Endodermal cell (in vitro differentiated cells): Measurements from ENCODE around the gene PLXNC1. TPM values are rescaled to one million over a fixed set of nuclear protein-coding genes. Genes with fewer than 3 reads are reported as not detected.

ENCODE experiments used
- DNase-seq: peaks from one replicate; pipeline ENCODE4 v3.0.0-alpha.2; 2017
- H3K27ac ChIP-seq: 2 replicates; pipeline ENCODE4 v1.5.1; 2013; ENCODE audit warnings: mild to moderate bottlenecking, low read depth, low read length, moderate library complexity
- H3K27me3 ChIP-seq: 2 replicates; pipeline ENCODE4 v1.6.1; 2013; ENCODE audit warnings: mild to moderate bottlenecking, low read length, moderate library complexity; ENCODE audit not compliant: insufficient read depth, control insufficient read depth, poor library complexity, severe bottlenecking
- H3K36me3 ChIP-seq: 2 replicates; pipeline ENCODE4 v1.7.0; 2013; ENCODE audit warnings: mild to moderate bottlenecking, low read length, moderate library complexity; ENCODE audit not compliant: control insufficient read depth, insufficient read depth
- H3K4me1 ChIP-seq: one replicate; pipeline ENCODE4 v1.7.0; 2013; ENCODE audit warnings: low read length; ENCODE audit not compliant: control insufficient read depth, insufficient read depth
- H3K4me3 ChIP-seq: 2 replicates; pipeline ENCODE4 v1.5.1; 2013; ENCODE audit warnings: mild to moderate bottlenecking, low read length, moderate library complexity
- H3K9ac ChIP-seq: 2 replicates; pipeline ENCODE4 v1.6.1; 2013; ENCODE audit warnings: mild to moderate bottlenecking, low read length, moderate library complexity; ENCODE audit not compliant: poor library complexity, severe bottlenecking; ENCODE audit errors: extremely low read depth
- H3K9me3 ChIP-seq: 2 replicates; pipeline ENCODE4 v1.6.1; 2013; ENCODE audit warnings: mild to moderate bottlenecking, low read length, moderate library complexity; ENCODE audit not compliant: control insufficient read depth
- H3K27ac Mint-ChIP-seq: 2 replicates; pipeline ENCODE4 v1.8.0; 2020; ENCODE audit warnings: mixed read lengths
- H3K27me3 Mint-ChIP-seq: 2 replicates; pipeline ENCODE4 v1.8.0; 2021; ENCODE audit warnings: mild to moderate bottlenecking, mixed read lengths; ENCODE audit not compliant: insufficient read depth
- H3K36me3 Mint-ChIP-seq: 2 replicates; pipeline ENCODE4 v1.8.0; 2020; ENCODE audit warnings: low read depth, mixed read lengths
- H3K4me1 Mint-ChIP-seq: 2 replicates; pipeline ENCODE4 v1.8.0; 2020; ENCODE audit warnings: mixed read lengths
- H3K4me3 Mint-ChIP-seq: 2 replicates; pipeline ENCODE4 v1.8.0; 2020; ENCODE audit warnings: mild to moderate bottlenecking, moderate library complexity, mixed read lengths
- H3K9me3 Mint-ChIP-seq: 2 replicates; pipeline ENCODE4 v1.8.0; 2020; ENCODE audit warnings: mild to moderate bottlenecking, mixed read lengths
- CTCF ChIP-seq: fragments of 200-600 bp; sonication (generic); conservative IDR thresholded peaks from 2 replicates; pipeline ENCODE4 v1.5.0; 2021; ENCODE audit warnings: antibody characterized with exemption, mild to moderate bottlenecking
- WGBS, 2 experiments: methylation state at CpG; one replicate each; pipeline versions ENCODE4 v1.1.5 to v1.1.7; 2013; ENCODE audit warnings: missing lambda C conversion rate in 2 of 2, mixed read lengths in 1 of 2; ENCODE audit not compliant: insufficient coverage in 1 of 2, insufficient read length in 1 of 2; 5-methylcytosine and 5-hydroxymethylcytosine counted together
- total RNA-seq, 2 donors: library from RNA; stranded (reverse); fragmentation: NEBNext Ultra II Directional in 1 of 2; extraction: Animal tissue kit (Norgen Biotek cat#: 25700) in 1 of 2; gene quantifications; 2 replicates in 1 of 2; 3 replicates in 1 of 2; pipeline ENCODE4 v1.2.1, GENCODE V29; 2021

Gene PLXNC1
- total RNA-seq, 2 donors from 2014 or later, result 1.6 to 1.9 TPM

- 90 to 100% methylated on average over 3 to 15 of the region's 15 CpGs for WGBS, 2 experiments
- Mint-ChIP-seq H3K36me3 (no peaks in the 10 kb centered on the region), H3K4me3 (no peak overlapping the region), H3K27me3 (peaks cover 42% of the 10 kb centered on the region), H3K27ac (no peak overlapping the region), H3K9me3 (no peaks in the 10 kb centered on the region), H3K4me1 (no peaks in the 10 kb centered on the region)
- Histone ChIP-seq H3K9ac (no peak overlapping the region), H3K27ac (no peak overlapping the region), H3K9me3 (no peaks in the 10 kb centered on the region), H3K36me3 (no peaks in the 10 kb centered on the region), H3K4me3 (no peak overlapping the region), H3K27me3 (peaks cover 22% of the 10 kb centered on the region), H3K4me1 (peaks cover 2% of the 10 kb centered on the region)
- peak; percentile 47 for DNase-seq
- no peak for TF ChIP-seq CTCF
Observed at GRCh38 chr12:94141004-94141764, 7.2 kb upstream of the PLXNC1 start.

DNA sequence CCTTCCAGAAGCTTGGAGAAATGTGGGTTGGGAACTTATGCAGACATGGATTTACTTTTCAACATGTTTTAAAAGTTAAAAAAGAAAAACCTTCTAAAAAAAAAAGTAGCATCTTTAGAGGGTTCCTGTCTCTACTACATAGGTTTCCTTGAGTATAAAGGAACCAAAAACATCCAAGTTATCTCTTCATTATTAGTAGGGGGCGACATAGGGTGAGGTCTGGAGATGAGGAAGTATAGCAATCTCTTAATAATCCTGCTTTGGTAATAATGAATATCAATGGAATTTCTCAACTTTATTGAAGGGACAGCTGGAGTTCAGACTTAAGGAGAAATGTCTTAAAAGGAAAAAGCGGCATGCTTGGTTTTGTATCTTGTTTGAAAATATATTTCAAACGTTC, 6.5 kb upstream of the PLXNC1 start:
- H3K36me3 Mint-ChIP-seq, result no peaks in the 10 kb centered on the region
- H3K9ac ChIP-seq, result no peak overlapping the region
- no peak overlapping the region for H3K4me3 Mint-ChIP-seq
- peak; percentile 25 for TF ChIP-seq CTCF
- 85% methylated on average over 2 of the region's 3 CpGs; no CpG with 5 or more reads in 1 of the 2 experiments for WGBS, 2 experiments
- H3K4me3 ChIP-seq, result no peak overlapping the region
- H3K27ac ChIP-seq, result no peak overlapping the region
- peaks cover 2% of the 10 kb centered on the region for H3K4me1 Mint-ChIP-seq
- H3K27me3 ChIP-seq, result peaks cover 27% of the 10 kb centered on the region
- H3K36me3 ChIP-seq, result no peaks in the 10 kb centered on the region
- no peaks in the 10 kb centered on the region for H3K9me3 ChIP-seq
- H3K27ac Mint-ChIP-seq, result no peak overlapping the region
- no peaks in the 10 kb centered on the region for H3K9me3 Mint-ChIP-seq
- no peak for DNase-seq
- H3K27me3 Mint-ChIP-seq, result peaks cover 49% of the 10 kb centered on the region
- H3K4me1 ChIP-seq, result peaks cover 3% of the 10 kb centered on the region

DNA sequence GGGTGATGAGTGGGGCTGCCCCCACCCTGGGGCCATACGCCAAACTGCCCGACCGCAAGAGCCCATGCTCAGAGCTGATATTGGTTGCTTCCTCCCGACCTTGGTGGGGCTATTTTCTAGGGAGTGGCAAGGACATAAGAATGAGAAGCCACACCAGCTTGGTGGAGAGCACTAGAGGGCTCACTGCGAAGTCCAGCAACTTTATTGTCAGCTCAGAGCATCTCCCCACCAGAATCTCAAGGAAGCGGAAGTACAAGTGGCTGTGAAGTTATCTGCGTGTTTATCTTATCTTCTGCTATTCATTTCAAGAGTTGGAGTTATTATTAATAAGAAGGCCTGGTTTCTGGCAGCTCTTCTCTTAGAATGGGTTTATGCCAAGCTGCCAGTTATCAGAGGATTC, 4.9 kb upstream of the PLXNC1 start:
- no peak overlapping the region for H3K27ac Mint-ChIP-seq
- H3K27me3 Mint-ChIP-seq, result peaks cover 56% of the 10 kb centered on the region
- peaks cover 3% of the 10 kb centered on the region for H3K4me1 ChIP-seq
- H3K4me3 ChIP-seq, result no peak overlapping the region
- H3K9me3 Mint-ChIP-seq, result no peaks in the 10 kb centered on the region
- WGBS, 2 experiments, result 80 to 90% methylated on average over 1 to 7 of the region's 7 CpGs
- H3K9ac ChIP-seq, result no peak overlapping the region
- no peak overlapping the region for H3K27ac ChIP-seq
- H3K4me3 Mint-ChIP-seq, result no peak overlapping the region
- H3K9me3 ChIP-seq, result no peaks in the 10 kb centered on the region
- no peak for TF ChIP-seq CTCF
- peaks cover 40% of the 10 kb centered on the region for H3K27me3 ChIP-seq
- H3K4me1 Mint-ChIP-seq, result peaks cover 2% of the 10 kb centered on the region
- no peaks in the 10 kb centered on the region for H3K36me3 ChIP-seq
- no peak for DNase-seq
- no peaks in the 10 kb centered on the region for H3K36me3 Mint-ChIP-seq
